Measurements from ENCODE around the gene BPIFB1. TPM values are rescaled to one million over a fixed set of nuclear protein-coding genes. Genes with fewer than 3 reads are reported as not detected.

BPIFB1 gene
- total and polyA plus RNA-seq, 9 of the 15 experiments (the other 6 are each of a cell fraction or from before 2014, with no cell fraction given) = not detected

- BruUV-seq (replicated peaks) = no TSS peak
These were observed 42.3 kb downstream of the BPIFB1 start for GRCh38 chr20:33325350-33325749.

More at GRCh38 chr20:33325350-33325749, 42.3 kb downstream of the BPIFB1 start:
- Histone ChIP-seq H3K4me2 (ENCODE audit: insufficient read depth, low read length) (no peak overlapping the region), H3K27me3 (ENCODE audit: control insufficient read depth in 2 of 2, insufficient read depth in 2 of 2, low read length in 2 of 2) (peaks cover 29 to 78% of the 10 kb centered on the region in 2 experiments), H4K20me1 (replicated peaks; ENCODE audit: control insufficient read depth, insufficient read depth, low read length) (peaks cover 5% of the 10 kb centered on the region; the same call in 1 of the 2 replicates), H3K9ac (ENCODE audit: insufficient read depth in 1 of 2, low read depth in 2 of 2, low read length in 2 of 2) (peak overlapping the region in 1 of 2 experiments; percentile 65; a peak in 1 of 4 replicates), H3K27ac (ENCODE audit: extremely low read depth, low read depth, low read length) (no peak overlapping the region), H3K79me2 (ENCODE audit: control insufficient read depth, insufficient read depth, low read length) (no peaks in the 10 kb centered on the region), H2AFZ (ENCODE audit: low read depth, low read length) (no peak overlapping the region), H3K36me3 (ENCODE audit: control insufficient read depth, insufficient read depth, low read length) (no peaks in the 10 kb centered on the region), H3K9me1 (ENCODE audit: control insufficient read depth, insufficient read depth, low read length) (no peaks in the 10 kb centered on the region), H3K9me3 (replicated peaks; ENCODE audit: control insufficient read depth, insufficient read depth, low read depth, low read length) (no peaks in the 10 kb centered on the region), H3K4me3 (no peak overlapping the region), H3K4me1 (replicated peaks in 1 of 2; ENCODE audit: control insufficient read depth in 2 of 2, insufficient read depth in 2 of 2, low read length in 2 of 2) (no peaks in the 10 kb centered on the region)
- FAIRE-seq (no peak), ATAC-seq (no peak), DNase-seq (ENCODE audit: extremely low read depth in 1 of 4, low spot score in 3 of 4) (no peak)
- TF ChIP-seq BRD9 (IDR thresholded peaks at IDR 0.05; ENCODE audit: low read depth, partially characterized antibody) (peak; percentile 89), ZNF121 (CRISPR knock-in tag; conservative IDR thresholded peaks at IDR 0.05) (0 out of 2 replicates have a peak, but pooled peaks have one; percentile 15), ARID1B (IDR thresholded peaks at IDR 0.05) (no peak), ZNF583 (CRISPR knock-in tag; IDR thresholded peaks at IDR 0.05) (no peak), RBM25 (IDR thresholded peaks at IDR 0.05; ENCODE audit: low read depth, low read length, severe bottlenecking) (peak; percentile 72)
- TF ChIP-seq, protein P1, sequence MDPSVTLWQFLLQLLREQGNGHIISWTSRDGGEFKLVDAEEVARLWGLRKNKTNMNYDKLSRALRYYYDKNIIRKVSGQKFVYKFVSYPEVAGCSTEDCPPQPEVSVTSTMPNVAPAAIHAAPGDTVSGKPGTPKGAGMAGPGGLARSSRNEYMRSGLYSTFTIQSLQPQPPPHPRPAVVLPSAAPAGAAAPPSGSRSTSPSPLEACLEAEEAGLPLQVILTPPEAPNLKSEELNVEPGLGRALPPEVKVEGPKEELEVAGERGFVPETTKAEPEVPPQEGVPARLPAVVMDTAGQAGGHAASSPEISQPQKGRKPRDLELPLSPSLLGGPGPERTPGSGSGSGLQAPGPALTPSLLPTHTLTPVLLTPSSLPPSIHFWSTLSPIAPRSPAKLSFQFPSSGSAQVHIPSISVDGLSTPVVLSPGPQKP (CRISPR knock-in tag; IDR thresholded peaks at IDR 0.05) = no peak
- ChIA-PET CTCF (ENCODE audit: low intra/inter-chr PET ratio) (no interaction called here), POLR2A (interaction anchor here (0.8 kb wide), 1 partner anchor 46 kb away, joined by 3 read pairs; no protein-coding TSS in a partner anchor)
- intact Hi-C loops (cut with micrococcal nuclease) = no loop called here
- WGBS (ENCODE audit: insufficient coverage, low coverage, missing lambda C conversion rate) = 0% methylated on average over 2 of the region's 2 CpGs
- in situ Hi-C loops (cut with MboI) = no loop called here

Data from K562 (cell line).